Upper lobe of right lung (tissue), 1 donor: Measurements from ENCODE around the gene IDUA. TPM values are rescaled to one million over a fixed set of nuclear protein-coding genes. Genes with fewer than 3 reads are reported as not detected.

ENCODE experiments used
- ATAC-seq: fragments of 200-7000 bp; cut with Tn5 transposase; one replicate; pipeline ENCODE4 v1.9.1; 2020; ENCODE audit warnings: mild to moderate bottlenecking, moderate library complexity
- DNase-seq: peaks from one replicate; pipeline ENCODE4 v3.0.0-alpha.2; 2020
- H3K27ac ChIP-seq: fragments of 200-600 bp; one replicate; pipeline ENCODE4 v1.8.0; 2022
- H3K27me3 ChIP-seq: fragments of 200-600 bp; one replicate; pipeline ENCODE4 v1.8.0; 2022; ENCODE audit warnings: mild to moderate bottlenecking
- H3K36me3 ChIP-seq: fragments of 200-600 bp; one replicate; pipeline ENCODE4 v1.8.0; 2022
- H3K4me1 ChIP-seq: fragments of 200-600 bp; one replicate; pipeline ENCODE4 v1.8.0; 2022
- H3K4me3 ChIP-seq: fragments of 200-600 bp; one replicate; pipeline ENCODE4 v1.8.0; 2022; ENCODE audit warnings: mild to moderate bottlenecking
- H3K9me3 ChIP-seq: fragments of 200-600 bp; one replicate; pipeline ENCODE4 v1.8.0; 2022
- CTCF ChIP-seq: fragments of 200-600 bp; IDR thresholded peaks from one replicate; pipeline ENCODE4 v1.8.0; 2022; ENCODE audit warnings: antibody characterized with exemption
- intact Hi-C: fragments of 100-400 bp; cut with DNase I; formaldehyde crosslinking; loops from one replicate; pipeline ENCODE4 v1.11.0; 2022
- total RNA-seq: library from RNA; stranded (reverse); fragmentation: NEBNext Ultra II Directional; extraction: Animal tissue kit (Norgen Biotek cat#: 25700); gene quantifications from one replicate; pipeline ENCODE4 v1.2.1, GENCODE V29; 2021
- donor health status: DM: no; HTN: yes; CAD: no; lungs with severe emphysema.

IDUA gene
- total RNA-seq, 1 donor from 2014 or later: 49.2 TPM

- Histone ChIP-seq H3K9me3 (no peaks in the 10 kb centered on the region), H3K4me3 (no peak overlapping the region), H3K4me1 (no peaks in the 10 kb centered on the region), H3K27me3 (no peaks in the 10 kb centered on the region), H3K36me3 (peaks cover 18% of the 10 kb centered on the region), H3K27ac (no peak overlapping the region)
- DNase-seq (peak; percentile 58), ATAC-seq (no peak)
- intact Hi-C loops: no loop called here
- no peak for TF ChIP-seq CTCF
Observed at GRCh38 chr4:958314-958665, 28.6 kb upstream of the IDUA start.

GRCh38 chr4:958696-959337 lies 28.0 kb upstream of the IDUA start:
- no peak overlapping the region for H3K4me3 ChIP-seq
- intact Hi-C loops: no loop called here
- no peaks in the 10 kb centered on the region for H3K9me3 ChIP-seq
- TF ChIP-seq CTCF: no peak
- peaks cover 18% of the 10 kb centered on the region for H3K36me3 ChIP-seq
- peak; percentile 40 for DNase-seq
- no peaks in the 10 kb centered on the region for H3K27me3 ChIP-seq
- no peak overlapping the region for H3K27ac ChIP-seq
- no peak for ATAC-seq
- no peaks in the 10 kb centered on the region for H3K4me1 ChIP-seq

GRCh38 chr4:959338-960139 lies 27.3 kb upstream of the IDUA start:
- no peaks in the 10 kb centered on the region for H3K27me3 ChIP-seq
- TF ChIP-seq CTCF: no peak
- ATAC-seq (no peak), DNase-seq (peak; percentile 63)
- no peak overlapping the region for H3K27ac ChIP-seq
- H3K9me3 ChIP-seq: no peaks in the 10 kb centered on the region
- H3K36me3 ChIP-seq: peaks cover 18% of the 10 kb centered on the region
- H3K4me3 ChIP-seq: no peak overlapping the region
- intact Hi-C loops: no loop called here
- H3K4me1 ChIP-seq: no peaks in the 10 kb centered on the region

- Histone ChIP-seq H3K27me3 (no peaks in the 10 kb centered on the region), H3K27ac (no peak overlapping the region), H3K36me3 (peaks cover 24% of the 10 kb centered on the region), H3K9me3 (no peaks in the 10 kb centered on the region), H3K4me3 (no peak overlapping the region), H3K4me1 (no peaks in the 10 kb centered on the region)
- DNase-seq (peak; percentile 57), ATAC-seq (no peak)
- TF ChIP-seq CTCF: no peak
- intact Hi-C loops: no loop called here
Observed at GRCh38 chr4:960140-960635, 26.7 kb upstream of the IDUA start.

- no peaks in the 10 kb centered on the region for H3K9me3 ChIP-seq
- H3K27ac ChIP-seq: no peak overlapping the region
- no peak overlapping the region for H3K4me3 ChIP-seq
- intact Hi-C loops: no loop called here
- H3K4me1 ChIP-seq: no peaks in the 10 kb centered on the region
- DNase-seq: no peak
- H3K27me3 ChIP-seq: no peaks in the 10 kb centered on the region
- TF ChIP-seq CTCF: no peak
- ATAC-seq: no peak
- H3K36me3 ChIP-seq: peaks cover 25% of the 10 kb centered on the region
Observed at GRCh38 chr4:960636-961350, 26.1 kb upstream of the IDUA start.
